Retinal pigment epithelial cell (primary cell): ENCODE measurements around the gene ROGDI.

Source experiments
- DNase-seq: peaks from one replicate; pipeline ENCODE4 v3.0.0-alpha.2; 2010; ENCODE audit warnings: low read depth
- H3K4me3 ChIP-seq: 2 replicates; pipeline ENCODE4 v1.5.1; 2011; ENCODE audit warnings: mild to moderate bottlenecking, low read length, control low read depth, moderate library complexity
- TF ChIP-seq, protein P1 (sequence below): conservative IDR thresholded peaks from 2 replicates; pipeline ENCODE4 v1.5.1; 2011; ENCODE audit warnings: low read depth, low read length, control low read depth, inconsistent platforms

The ROGDI gene

DNA sequence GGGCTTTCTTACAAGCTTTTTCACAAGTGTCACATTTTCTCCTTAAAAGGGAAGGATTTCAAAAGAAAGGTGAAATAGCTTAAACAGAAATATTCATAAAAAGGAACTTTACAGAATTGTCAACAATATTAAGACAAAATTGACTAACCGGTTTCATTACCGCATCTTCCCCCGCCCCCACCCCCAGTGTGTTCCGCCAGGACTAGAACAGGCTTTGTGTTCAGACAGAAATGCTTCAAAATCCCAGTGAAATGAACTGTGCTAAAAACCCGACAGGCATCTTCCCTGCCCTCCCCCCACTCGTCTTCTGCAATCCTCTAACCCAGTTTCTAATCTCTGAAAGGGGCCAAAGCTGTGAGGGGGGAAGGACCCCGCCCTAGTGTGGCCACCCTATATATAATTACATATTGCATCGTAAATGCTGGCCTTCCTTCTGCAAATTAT lies 990 bp upstream of the ROGDI start:
- DNase-seq, result no peak
- TF ChIP-seq, protein P1, sequence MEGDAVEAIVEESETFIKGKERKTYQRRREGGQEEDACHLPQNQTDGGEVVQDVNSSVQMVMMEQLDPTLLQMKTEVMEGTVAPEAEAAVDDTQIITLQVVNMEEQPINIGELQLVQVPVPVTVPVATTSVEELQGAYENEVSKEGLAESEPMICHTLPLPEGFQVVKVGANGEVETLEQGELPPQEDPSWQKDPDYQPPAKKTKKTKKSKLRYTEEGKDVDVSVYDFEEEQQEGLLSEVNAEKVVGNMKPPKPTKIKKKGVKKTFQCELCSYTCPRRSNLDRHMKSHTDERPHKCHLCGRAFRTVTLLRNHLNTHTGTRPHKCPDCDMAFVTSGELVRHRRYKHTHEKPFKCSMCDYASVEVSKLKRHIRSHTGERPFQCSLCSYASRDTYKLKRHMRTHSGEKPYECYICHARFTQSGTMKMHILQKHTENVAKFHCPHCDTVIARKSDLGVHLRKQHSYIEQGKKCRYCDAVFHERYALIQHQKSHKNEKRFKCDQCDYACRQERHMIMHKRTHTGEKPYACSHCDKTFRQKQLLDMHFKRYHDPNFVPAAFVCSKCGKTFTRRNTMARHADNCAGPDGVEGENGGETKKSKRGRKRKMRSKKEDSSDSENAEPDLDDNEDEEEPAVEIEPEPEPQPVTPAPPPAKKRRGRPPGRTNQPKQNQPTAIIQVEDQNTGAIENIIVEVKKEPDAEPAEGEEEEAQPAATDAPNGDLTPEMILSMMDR, result no peak
- H3K4me3 ChIP-seq, result peak overlapping the region; percentile 66

DNA sequence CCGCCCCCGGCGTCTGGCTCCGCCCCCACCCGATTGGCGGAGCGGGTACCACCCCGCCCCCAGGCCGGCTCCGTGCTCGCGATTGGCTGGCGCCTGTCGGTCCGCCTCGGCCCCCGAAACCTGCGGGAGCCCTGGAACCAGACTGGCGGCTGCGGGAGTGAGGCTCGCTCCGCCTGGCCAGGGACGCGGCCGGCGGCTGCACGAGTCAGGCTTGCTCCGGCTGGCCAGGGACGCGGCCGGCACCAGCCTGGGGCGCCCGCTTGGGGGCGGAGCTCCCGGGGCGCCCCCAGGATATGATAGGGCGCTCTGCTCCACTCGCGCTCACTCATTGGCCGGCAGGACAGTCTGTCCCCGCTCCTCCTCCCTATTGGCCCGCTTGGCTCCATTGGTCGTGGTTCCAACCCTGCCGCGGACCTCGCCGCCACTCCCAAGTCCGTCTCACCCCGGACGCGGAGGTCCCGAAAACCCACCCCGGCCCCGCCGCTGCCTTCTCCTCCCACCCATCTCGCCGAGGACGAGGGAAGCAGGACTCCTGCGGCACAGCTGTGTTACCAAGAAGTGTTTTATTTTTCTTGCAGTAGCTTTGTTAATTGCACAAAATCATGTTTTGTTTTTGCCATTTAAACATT lies 340 bp upstream of the ROGDI start:
- peak overlapping the region; percentile 66 for H3K4me3 ChIP-seq
- TF ChIP-seq, protein P1, result no peak
- DNase-seq, result peak; percentile 68

DNA sequence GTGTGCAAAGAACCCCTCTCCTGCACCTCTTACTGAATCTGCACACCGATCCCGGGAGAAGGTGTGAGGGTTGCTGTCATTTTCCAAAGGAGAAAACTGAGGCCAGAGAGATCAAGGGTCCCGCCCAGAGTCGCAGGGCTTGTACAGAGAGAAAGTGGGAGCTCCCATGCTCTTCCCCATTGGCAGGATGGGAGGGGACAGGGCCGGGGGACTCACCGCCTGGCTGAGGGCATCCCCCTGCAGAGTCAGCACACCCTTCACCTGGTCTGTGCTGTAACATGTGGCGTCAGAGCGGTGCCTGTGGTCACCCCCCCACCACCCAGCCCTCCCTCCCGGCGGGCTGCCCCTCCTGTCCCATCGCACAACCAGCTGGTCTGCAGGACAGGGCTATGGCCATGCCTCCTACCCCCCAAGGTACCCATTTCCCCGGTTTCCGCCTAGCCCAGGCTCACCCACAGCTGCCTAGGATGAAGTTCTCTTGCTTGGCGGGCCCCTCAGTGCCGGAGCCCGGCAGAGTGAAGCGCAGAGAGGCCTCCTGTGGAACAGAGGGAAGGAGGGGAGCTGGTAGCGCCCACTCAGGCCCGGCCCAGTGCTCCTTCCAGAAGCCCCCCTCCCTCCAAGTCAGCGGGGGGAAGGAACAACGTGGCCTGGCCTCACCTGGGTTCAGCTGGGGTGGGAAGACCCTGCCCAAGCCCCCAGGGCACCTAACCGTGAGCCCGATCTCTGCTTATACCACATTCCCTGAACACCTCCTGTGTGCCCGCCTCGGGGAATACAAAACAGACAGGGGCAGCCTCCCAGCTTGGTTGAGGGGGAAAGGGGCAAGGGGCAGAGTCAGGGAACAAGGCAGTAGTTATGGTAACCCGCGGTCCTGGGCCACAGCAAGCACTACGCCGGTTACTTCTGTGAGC lies 1.1 kb downstream of the ROGDI start:
- peak overlapping the region; percentile 66 for H3K4me3 ChIP-seq
- TF ChIP-seq, protein P1, result no peak
- DNase-seq, result no peak

GRCh38 chr16:4800290-4801041 lies 2.0 kb downstream of the ROGDI start:
- DNase-seq, result no peak
- H3K4me3 ChIP-seq, result no peak overlapping the region
- TF ChIP-seq, protein P1, result no peak

- TF ChIP-seq, protein P1, result no peak
- DNase-seq, result no peak
- H3K4me3 ChIP-seq, result no peak overlapping the region
Observed at GRCh38 chr16:4799171-4799855, 3.1 kb downstream of the ROGDI start.

DNA sequence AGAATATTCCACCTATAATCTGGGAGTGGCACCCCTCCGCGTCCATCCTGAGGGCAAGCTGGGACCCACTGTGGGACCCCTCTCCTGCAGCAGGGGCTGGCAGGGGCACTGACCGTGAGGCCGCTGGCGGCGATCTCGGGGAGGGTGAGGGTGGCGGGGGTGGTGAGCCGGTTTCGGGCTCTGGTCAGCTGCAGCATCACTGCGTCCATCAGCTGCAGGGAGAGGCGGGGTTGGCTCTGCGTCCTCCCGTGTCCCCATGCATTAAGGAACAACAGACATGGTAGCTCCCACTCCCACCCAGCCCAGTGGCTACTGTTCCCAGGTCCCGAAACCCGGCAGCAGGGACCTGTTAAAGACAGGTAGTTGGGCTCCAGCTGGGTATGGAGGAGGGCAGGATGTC lies 4.0 kb downstream of the ROGDI start:
- TF ChIP-seq, protein P1, result no peak
- H3K4me3 ChIP-seq, result no peak overlapping the region
- DNase-seq, result no peak
